ENCODE measurements around the gene FARP1. TPM values are rescaled to one million over a fixed set of nuclear protein-coding genes. Genes with fewer than 3 reads are reported as not detected.
"Not testable (repeated sequence)": the region's sequence is repeated elsewhere in the genome, so short reads cannot be mapped to it uniquely, and the experiment has no call there.

The FARP1 gene
- total and polyA plus RNA-seq, 10 of the 15 experiments (the other 5 are each of a cell fraction or from before 2014, with no cell fraction given): 0.17 to 6.9 (median 0.68) TPM

DNA sequence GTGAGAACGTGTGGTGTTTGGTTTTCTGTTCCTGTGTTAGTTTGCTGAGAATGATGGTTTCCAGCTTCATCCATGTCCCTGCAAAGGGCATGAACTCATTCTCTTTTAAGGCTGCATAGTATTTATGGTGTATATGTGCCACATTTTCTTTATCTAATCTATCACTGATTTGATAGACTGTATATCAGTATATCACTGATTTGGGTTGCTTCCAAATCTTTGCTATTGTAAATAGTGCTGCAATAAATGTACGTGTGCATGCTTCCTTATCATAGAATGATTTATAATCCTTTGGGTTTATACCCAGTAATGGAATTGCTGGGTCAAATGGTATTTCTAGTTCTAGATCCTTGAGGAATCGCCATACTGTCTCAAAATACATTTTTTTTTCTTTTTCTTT is 128.8 kb downstream of the FARP1 start:
- BruUV-seq (replicated peaks); H3K36me3 ChIP-seq (ENCODE audit: control insufficient read depth in 2 of 2, insufficient read depth in 2 of 2, low read length in 1 of 2); H4K20me1 ChIP-seq (ENCODE audit: control insufficient read depth, insufficient read depth); H3K27ac ChIP-seq (ENCODE audit: control insufficient read depth, insufficient read depth); RAD21 ChIA-PET (ENCODE audit: unreplicated experiment); H3K9ac ChIP-seq (ENCODE audit: control insufficient read depth, insufficient read depth, low read length); intact Hi-C loops (cut with micrococcal nuclease; ENCODE audit: unreplicated experiment); H3K79me2 ChIP-seq (ENCODE audit: control insufficient read depth, insufficient read depth, low read length); H3K4me2 ChIP-seq (ENCODE audit: control insufficient read depth, insufficient read depth); H3K27me3 ChIP-seq (replicated peaks in 1 of 2; ENCODE audit: control insufficient read depth in 2 of 2, insufficient read depth in 2 of 2, low read length in 1 of 2); DNase-seq (ENCODE audit: low read depth, low spot score); ATAC-seq; H3K4me1 ChIP-seq (ENCODE audit: control insufficient read depth, insufficient read depth, low read length); CTCF ChIA-PET; SMC1A ChIA-PET (ENCODE audit: uncharacterized antibody, unreplicated experiment); H3K9me3 ChIP-seq (replicated peaks; ENCODE audit: control insufficient read depth, insufficient read depth, low read length); FAIRE-seq; in situ Hi-C loops (cut with MboI); H2AFZ ChIP-seq (ENCODE audit: control insufficient read depth, low read depth, low read length); H3K4me3 ChIP-seq: not testable (repeated sequence)
- 24% methylated on average over 3 of the region's 3 CpGs for WGBS (ENCODE audit: insufficient coverage, insufficient replicate concordance, low lambda C conversion rate, missing lambda C conversion rate)
- POLR2A ChIA-PET: interaction anchor here (0.6 kb wide), 1 partner anchor 17 kb away, joined by 3 read pairs; no protein-coding TSS in a partner anchor

DNA sequence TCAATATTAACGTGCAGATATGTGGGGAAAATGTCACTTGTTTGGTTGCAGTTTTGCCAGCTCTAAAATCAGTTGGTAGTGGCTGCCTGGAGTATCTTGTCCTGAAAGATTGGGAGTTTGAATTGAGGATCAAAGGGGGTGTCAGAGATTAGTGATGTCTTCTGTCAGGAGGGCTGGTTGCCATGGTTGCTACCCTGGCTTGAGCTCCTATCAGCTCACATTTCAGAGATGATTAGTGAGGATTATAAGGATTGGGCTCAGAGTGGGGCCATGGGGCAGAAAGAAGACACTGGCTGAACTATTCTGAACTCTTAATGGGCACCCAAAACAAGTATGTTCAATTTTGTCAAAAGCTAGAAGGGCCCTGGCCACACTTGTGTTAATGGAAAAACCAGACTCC is 129.7 kb downstream of the FARP1 start:
- FAIRE-seq: no peak
- BruUV-seq (replicated peaks): no TSS peak
- no peak for TF ChIP-seq NFXL1 (IDR thresholded peaks at IDR 0.05; ENCODE audit: borderline replicate concordance)
- TF ChIP-seq PKNOX1 (IDR thresholded peaks at IDR 0.05): no peak
- TF ChIP-seq POLR2A (IDR thresholded peaks at IDR 0.05; ENCODE audit: low read depth, low read length): no peak
- TF ChIP-seq YY1 (IDR thresholded peaks at IDR 0.05; ENCODE audit: low read depth, low read length): no peak
- TF ChIP-seq, protein P1, sequence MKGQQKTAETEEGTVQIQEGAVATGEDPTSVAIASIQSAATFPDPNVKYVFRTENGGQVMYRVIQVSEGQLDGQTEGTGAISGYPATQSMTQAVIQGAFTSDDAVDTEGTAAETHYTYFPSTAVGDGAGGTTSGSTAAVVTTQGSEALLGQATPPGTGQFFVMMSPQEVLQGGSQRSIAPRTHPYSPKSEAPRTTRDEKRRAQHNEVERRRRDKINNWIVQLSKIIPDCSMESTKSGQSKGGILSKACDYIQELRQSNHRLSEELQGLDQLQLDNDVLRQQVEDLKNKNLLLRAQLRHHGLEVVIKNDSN (IDR thresholded peaks at IDR 0.05; ENCODE audit: borderline replicate concordance, extremely low read length, insufficient read depth, low read depth, low read length): no peak
- no peak for TF ChIP-seq DPF2 (IDR thresholded peaks at IDR 0.05)
- TF ChIP-seq SREBF2 (IDR thresholded peaks at IDR 0.05; ENCODE audit: low read length): no peak
- TF ChIP-seq NFYA (IDR thresholded peaks at IDR 0.05; ENCODE audit: borderline replicate concordance, low read depth, low read length): no peak
- no peak for TF ChIP-seq NBN (IDR thresholded peaks at IDR 0.05)
- no peak for TF ChIP-seq EGR1 (IDR thresholded peaks at IDR 0.05; ENCODE audit: borderline replicate concordance in 1 of 2, low read depth in 2 of 2, low read length in 2 of 2)
- TF ChIP-seq, protein P2, sequence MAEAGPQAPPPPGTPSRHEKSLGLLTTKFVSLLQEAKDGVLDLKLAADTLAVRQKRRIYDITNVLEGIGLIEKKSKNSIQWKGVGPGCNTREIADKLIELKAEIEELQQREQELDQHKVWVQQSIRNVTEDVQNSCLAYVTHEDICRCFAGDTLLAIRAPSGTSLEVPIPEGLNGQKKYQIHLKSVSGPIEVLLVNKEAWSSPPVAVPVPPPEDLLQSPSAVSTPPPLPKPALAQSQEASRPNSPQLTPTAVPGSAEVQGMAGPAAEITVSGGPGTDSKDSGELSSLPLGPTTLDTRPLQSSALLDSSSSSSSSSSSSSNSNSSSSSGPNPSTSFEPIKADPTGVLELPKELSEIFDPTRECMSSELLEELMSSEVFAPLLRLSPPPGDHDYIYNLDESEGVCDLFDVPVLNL (IDR thresholded peaks at IDR 0.05; ENCODE audit: low read depth, low read length): no peak
- TF ChIP-seq ATF7 (IDR thresholded peaks at IDR 0.05; ENCODE audit: low read depth): no peak
- no peak for TF ChIP-seq SMARCA5 (IDR thresholded peaks at IDR 0.05)
- TF ChIP-seq HSF1 (IDR thresholded peaks at IDR 0.05; ENCODE audit: low read depth, low read length): no peak
- TF ChIP-seq RAD51 (IDR thresholded peaks at IDR 0.05): no peak
- TF ChIP-seq EED (IDR thresholded peaks at IDR 0.05; ENCODE audit: low read depth): no peak

More for the DNA sequence above, 129.7 kb downstream of the FARP1 start:
- ChIA-PET SMC1A (ENCODE audit: uncharacterized antibody, unreplicated experiment) (interaction anchor here (1.4 kb wide), 1 partner anchor 98 kb away, joined by 4 read pairs; no protein-coding TSS in a partner anchor), POLR2A (no interaction called here), CTCF (no interaction called here), RAD21 (ENCODE audit: unreplicated experiment) (no interaction called here)
- Histone ChIP-seq H3K4me2 (ENCODE audit: control insufficient read depth, insufficient read depth) (no peak overlapping the region), H3K9me3 (replicated peaks; ENCODE audit: control insufficient read depth, insufficient read depth, low read length) (no peaks in the 10 kb centered on the region), H3K4me1 (ENCODE audit: control insufficient read depth, insufficient read depth, low read length) (peaks cover under 1% of the 10 kb centered on the region), H4K20me1 (ENCODE audit: control insufficient read depth, insufficient read depth) (no peaks in the 10 kb centered on the region), H3K79me2 (ENCODE audit: control insufficient read depth, insufficient read depth, low read length) (no peaks in the 10 kb centered on the region), H3K27me3 (replicated peaks in 1 of 2; ENCODE audit: control insufficient read depth in 2 of 2, insufficient read depth in 2 of 2, low read length in 1 of 2) (no peaks in the 10 kb centered on the region), H2AFZ (ENCODE audit: control insufficient read depth, low read depth, low read length) (no peak overlapping the region), H3K27ac (ENCODE audit: control insufficient read depth, insufficient read depth) (no peak overlapping the region), H3K36me3 (ENCODE audit: control insufficient read depth in 2 of 2, insufficient read depth in 2 of 2, low read length in 1 of 2) (no peaks in the 10 kb centered on the region), H3K9ac (ENCODE audit: control insufficient read depth, insufficient read depth, low read length) (no peak overlapping the region), H3K4me3 (no peak overlapping the region)
- in situ Hi-C loops (cut with MboI) (no loop called here), intact Hi-C loops (cut with micrococcal nuclease; ENCODE audit: unreplicated experiment) (no loop called here)
- ATAC-seq (no peak), DNase-seq (ENCODE audit: low read depth, low spot score) (no peak)
- 5% methylated on average over 1 of the region's 1 CpG for WGBS (ENCODE audit: insufficient coverage, insufficient replicate concordance, low lambda C conversion rate, missing lambda C conversion rate)
